GM20000 (cell line): Measurements from ENCODE around the gene TRAF3IP3.
"Not testable (repeated sequence)": the region's sequence is repeated elsewhere in the genome, so short reads cannot be mapped to it uniquely, and the experiment has no call there.

Source experiments
- DNase-seq: peaks from one replicate; pipeline ENCODE4 v3.0.0; 2012; ENCODE audit warnings: low spot score
- TF ChIP-seq, protein P1 (sequence below): IDR thresholded peaks from 2 replicates; pipeline ENCODE4 v1.5.1; 2012; ENCODE audit warnings: mild to moderate bottlenecking, control low read depth; ENCODE audit errors: extremely low read depth, missing control alignments

The TRAF3IP3 gene

DNA sequence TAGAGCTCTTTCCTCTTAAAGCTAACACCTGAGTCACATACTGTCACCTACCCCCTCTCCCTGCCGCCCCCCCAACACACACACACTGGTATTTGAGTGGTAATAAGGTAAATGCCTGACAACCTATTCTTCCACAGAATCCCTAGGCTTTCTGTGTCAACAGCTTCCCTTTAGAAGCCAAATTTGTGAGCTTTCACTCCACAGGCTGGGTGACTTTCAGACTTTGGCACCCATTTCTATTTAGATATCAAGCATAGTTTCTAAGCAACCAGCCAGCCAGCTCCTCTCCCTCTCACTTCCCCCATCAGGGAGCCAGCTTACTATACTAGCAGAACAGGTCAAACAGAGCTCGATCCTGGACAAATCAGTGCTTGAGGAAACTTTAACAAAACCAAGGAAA lies 31.7 kb downstream of the TRAF3IP3 start:
- DNase-seq: no peak
- TF ChIP-seq, protein P1, sequence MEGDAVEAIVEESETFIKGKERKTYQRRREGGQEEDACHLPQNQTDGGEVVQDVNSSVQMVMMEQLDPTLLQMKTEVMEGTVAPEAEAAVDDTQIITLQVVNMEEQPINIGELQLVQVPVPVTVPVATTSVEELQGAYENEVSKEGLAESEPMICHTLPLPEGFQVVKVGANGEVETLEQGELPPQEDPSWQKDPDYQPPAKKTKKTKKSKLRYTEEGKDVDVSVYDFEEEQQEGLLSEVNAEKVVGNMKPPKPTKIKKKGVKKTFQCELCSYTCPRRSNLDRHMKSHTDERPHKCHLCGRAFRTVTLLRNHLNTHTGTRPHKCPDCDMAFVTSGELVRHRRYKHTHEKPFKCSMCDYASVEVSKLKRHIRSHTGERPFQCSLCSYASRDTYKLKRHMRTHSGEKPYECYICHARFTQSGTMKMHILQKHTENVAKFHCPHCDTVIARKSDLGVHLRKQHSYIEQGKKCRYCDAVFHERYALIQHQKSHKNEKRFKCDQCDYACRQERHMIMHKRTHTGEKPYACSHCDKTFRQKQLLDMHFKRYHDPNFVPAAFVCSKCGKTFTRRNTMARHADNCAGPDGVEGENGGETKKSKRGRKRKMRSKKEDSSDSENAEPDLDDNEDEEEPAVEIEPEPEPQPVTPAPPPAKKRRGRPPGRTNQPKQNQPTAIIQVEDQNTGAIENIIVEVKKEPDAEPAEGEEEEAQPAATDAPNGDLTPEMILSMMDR: no peak

DNA sequence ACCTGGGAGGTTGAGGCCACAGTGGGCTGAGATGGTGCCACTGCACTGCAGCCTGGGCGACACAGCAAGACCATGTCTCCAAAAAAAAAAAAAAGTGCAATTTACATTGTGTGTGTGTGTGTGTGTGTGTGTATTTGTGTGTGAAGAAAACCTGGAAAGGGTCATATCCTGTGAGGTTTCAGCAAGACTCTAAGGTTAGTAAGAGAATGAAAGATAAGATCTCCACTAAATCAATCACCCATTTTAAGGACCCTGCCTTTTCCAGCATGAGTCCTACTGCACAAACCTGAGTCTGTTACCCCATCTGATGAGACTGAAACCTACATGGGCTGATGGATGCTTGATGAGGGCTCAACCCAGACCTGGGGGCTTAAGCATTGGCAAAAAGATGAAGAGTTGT lies 33.4 kb downstream of the TRAF3IP3 start:
- TF ChIP-seq, protein P1: no peak
- DNase-seq: no peak

DNA sequence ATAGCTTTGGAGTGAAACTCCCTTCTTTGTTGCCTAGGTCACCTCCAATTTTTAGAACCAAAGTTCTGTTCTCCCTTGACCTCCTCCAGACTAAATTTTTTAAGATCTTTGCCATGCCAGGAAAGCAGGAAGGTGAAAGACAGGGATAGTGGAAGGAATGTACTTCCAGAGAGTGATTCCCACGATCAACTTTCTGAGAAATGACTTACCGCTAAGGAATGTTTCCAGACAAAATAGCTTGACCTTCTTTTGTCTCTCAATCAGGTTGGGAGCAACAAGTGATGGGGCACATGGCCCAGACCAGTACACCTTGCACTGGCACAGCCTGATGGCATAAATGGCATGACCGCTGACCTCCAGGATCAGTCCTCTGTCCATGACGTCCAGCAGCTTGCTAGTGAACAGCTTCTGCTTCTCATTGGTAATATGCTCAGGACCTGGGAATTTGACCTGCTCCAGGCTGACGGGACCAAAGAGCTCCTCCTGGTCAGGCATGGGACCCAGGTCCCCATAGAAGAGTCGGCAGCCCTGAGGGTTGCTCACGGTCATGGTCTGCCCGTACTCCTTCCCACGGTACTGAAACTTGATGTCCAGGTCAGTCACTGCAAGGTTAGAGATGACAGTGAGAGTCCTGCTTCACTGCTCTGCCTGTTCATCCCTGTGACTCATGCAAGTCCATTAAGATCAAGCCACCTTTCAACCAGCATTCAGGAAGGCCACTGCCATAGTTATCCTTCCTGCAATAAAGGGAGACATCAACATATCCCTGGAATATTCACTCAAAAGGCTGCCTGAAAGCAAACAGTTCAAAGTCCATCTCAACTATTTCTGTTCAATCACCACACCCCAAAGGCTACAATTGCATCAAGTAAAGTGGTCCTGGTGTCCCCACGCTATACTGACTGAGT lies 34.7 kb downstream of the TRAF3IP3 start:
- DNase-seq: no peak
- TF ChIP-seq, protein P1: no peak

DNA sequence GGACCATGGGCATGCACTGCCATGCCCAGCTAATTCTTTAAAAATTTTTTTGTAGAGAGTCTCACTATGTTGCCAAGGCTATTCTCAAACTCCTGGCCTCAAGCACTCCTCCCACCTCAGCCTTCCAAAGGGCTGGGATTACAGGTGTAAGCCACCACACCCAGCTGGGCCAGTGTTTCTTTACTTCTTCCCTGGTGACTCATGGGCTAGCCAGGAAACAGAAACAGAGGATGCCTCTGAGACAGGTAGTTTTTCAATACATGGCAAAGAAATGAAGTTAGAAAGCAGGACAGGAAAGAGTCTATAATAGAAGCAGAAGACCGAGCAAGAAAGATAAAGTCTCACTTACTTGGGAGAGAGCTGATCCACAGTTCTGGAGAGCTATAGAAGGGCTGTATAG lies 36.1 kb downstream of the TRAF3IP3 start:
- TF ChIP-seq, protein P1: no peak
- DNase-seq: no peak

DNA sequence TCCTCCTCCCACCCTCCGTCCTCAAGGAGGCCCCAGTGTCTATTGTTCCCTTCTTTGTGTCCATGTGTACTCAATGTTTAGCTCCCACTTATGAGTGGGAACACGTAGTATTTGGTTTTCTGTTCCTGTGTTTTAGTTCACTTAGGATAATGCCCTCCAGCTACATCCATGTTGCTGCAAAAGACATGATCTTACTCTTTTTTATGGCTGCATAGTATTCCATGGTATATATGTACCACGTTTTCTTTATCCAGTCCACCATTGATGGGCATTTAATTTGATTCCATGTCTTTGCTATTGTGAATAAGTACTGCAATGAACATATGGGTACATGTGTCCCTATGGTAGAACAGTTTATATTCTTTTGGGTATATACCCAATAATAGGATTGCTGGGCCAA lies 37.9 kb downstream of the TRAF3IP3 start:
- DNase-seq: not testable (repeated sequence)

DNA sequence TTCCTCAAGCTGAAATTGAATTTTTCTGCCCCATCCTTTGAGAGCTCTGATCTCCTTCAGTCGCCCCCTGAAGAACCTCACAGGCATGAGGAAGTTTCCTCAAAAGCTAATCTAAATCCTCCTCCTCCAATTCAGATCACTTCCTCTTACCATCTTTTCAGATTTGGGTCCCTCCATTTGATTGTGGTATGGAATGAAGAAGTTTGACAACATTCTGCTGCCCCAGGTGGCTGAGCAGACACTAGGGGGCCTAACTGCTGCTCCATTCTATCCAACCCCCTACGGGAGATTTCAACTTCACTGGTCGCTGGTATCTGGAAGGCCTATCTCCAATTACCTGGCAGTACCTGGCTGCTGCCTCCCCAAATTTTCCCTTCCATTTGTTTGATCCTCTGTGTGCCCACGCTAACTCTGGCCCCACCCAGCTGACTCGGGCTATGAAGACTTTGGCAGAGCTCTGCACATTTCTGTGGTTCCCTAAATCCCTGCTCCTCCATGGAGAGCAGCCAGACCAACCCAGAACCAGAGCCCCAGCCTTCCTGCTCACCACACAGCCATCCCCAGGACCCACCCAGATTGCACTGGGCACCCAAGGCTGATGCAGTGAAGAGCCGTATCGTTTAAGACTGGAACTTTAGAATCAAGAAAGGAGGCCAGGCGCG lies 42.3 kb downstream of the TRAF3IP3 start:
- TF ChIP-seq, protein P1: no peak
- DNase-seq: no peak

DNA sequence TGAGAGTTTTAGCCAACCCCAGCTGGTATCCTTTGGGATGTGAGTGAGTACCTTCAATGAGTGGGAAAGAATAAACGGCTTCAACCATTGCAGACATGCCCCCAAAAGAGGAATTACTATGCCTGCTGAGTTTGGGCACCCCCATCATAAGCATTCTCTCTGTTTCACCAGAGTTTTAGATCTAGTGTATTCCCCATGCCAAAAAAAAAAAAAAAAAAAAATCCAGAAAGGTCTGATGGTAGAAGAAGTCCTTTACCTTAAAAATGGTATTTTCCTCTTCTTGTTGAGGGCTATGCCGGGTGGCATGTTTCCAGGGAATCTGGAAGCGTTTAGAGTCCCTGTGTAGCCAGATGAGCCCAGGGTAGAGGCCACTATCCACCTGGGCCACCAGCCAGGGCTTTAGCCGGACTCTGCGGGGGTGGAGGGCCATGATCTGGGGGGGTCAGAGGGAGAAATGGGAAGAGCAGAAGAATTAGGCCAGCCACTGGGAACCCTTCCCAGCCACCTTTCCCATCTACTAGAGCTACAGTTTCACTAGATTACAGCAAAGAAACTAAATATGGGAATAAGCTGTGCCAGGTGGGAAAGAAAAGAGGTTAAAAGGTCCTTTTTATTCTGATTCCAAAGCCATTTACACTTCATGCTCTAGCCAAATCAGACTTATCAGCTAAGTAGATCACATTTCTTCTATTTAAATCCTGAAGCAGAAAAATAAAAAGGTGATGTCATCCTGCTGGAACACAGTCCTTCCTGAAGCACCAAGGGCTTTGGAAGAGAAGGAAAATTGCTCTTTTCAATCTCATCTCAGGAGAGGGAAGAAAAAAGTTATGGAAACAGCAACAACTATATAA lies 45.4 kb downstream of the TRAF3IP3 start:
- no peak for DNase-seq
- TF ChIP-seq, protein P1: no peak
